ENCODE data around the gene IL1B. TPM values are rescaled to one million over a fixed set of nuclear protein-coding genes. Genes with fewer than 3 reads are reported as not detected.

The IL1B gene
- total RNA-seq, 2 experiments from 2014 or later, result not detected

GRCh38 chr2:112829101-112829960 lies 7.2 kb downstream of the IL1B start:
- no peak for TF ChIP-seq CTCF (conservative IDR thresholded peaks at IDR 0.05; ENCODE audit: low read length)
- no peak for TF ChIP-seq EZH2phosphoT487 (IDR thresholded peaks at IDR 0.05; ENCODE audit: borderline replicate concordance, low read depth, low read length)
- H3K4me2 ChIP-seq (ENCODE audit: low read length), result no peak overlapping the region
- no TSS peak for BruUV-seq (replicated peaks)
- no peaks in the 10 kb centered on the region for H3K9me2 ChIP-seq (ENCODE audit: insufficient read depth, low read length)
- POLR2A ChIA-PET, result no interaction called here
- intact Hi-C loops (cut with micrococcal nuclease; ENCODE audit: unreplicated experiment), result no loop called here
- DNase-seq (ENCODE audit: low spot score), result no peak
- no peak overlapping the region for H3K4me3 ChIP-seq (ENCODE audit: low read depth, low read length, poor library complexity, severe bottlenecking)
- H4K20me1 ChIP-seq (ENCODE audit: insufficient read depth, low read length), result no peaks in the 10 kb centered on the region
- H3K27ac ChIP-seq (ENCODE audit: low read depth, low read length, poor library complexity, severe bottlenecking), result no peak overlapping the region
- H3K9me3 ChIP-seq (ENCODE audit: low read length), result no peaks in the 10 kb centered on the region
- H3K4me1 ChIP-seq (ENCODE audit: insufficient read depth, low read length, poor library complexity, severe bottlenecking), result no peaks in the 10 kb centered on the region
- CTCF ChIA-PET (ENCODE audit: unreplicated experiment), result no interaction called here
- H2AFZ ChIP-seq (ENCODE audit: low read length), result no peak overlapping the region
- H3K79me2 ChIP-seq (ENCODE audit: insufficient read depth, low read depth, low read length), result no peaks in the 10 kb centered on the region
- H3K36me3 ChIP-seq (ENCODE audit: insufficient read depth, low read length), result no peaks in the 10 kb centered on the region

GRCh38 chr2:112828251-112828691 lies 8.3 kb downstream of the IL1B start:
- no peak overlapping the region for H3K4me2 ChIP-seq (ENCODE audit: low read length)
- no peaks in the 10 kb centered on the region for H3K79me2 ChIP-seq (ENCODE audit: insufficient read depth, low read depth, low read length)
- BruUV-seq (replicated peaks), result no TSS peak
- H3K27ac ChIP-seq (ENCODE audit: low read depth, low read length, poor library complexity, severe bottlenecking), result no peak overlapping the region
- H4K20me1 ChIP-seq (ENCODE audit: insufficient read depth, low read length), result no peaks in the 10 kb centered on the region
- H2AFZ ChIP-seq (ENCODE audit: low read length), result no peak overlapping the region
- DNase-seq (ENCODE audit: low spot score), result no peak
- H3K4me1 ChIP-seq (ENCODE audit: insufficient read depth, low read length, poor library complexity, severe bottlenecking), result no peaks in the 10 kb centered on the region
- CTCF ChIA-PET (ENCODE audit: unreplicated experiment), result no interaction called here
- H3K4me3 ChIP-seq (ENCODE audit: low read depth, low read length, poor library complexity, severe bottlenecking), result no peak overlapping the region
- TF ChIP-seq CTCF (conservative IDR thresholded peaks at IDR 0.05; ENCODE audit: low read length) (no peak), EZH2phosphoT487 (IDR thresholded peaks at IDR 0.05; ENCODE audit: borderline replicate concordance, low read depth, low read length) (no peak)
- no peaks in the 10 kb centered on the region for H3K9me2 ChIP-seq (ENCODE audit: insufficient read depth, low read length)
- H3K9me3 ChIP-seq (ENCODE audit: low read length), result no peaks in the 10 kb centered on the region
- H3K36me3 ChIP-seq (ENCODE audit: insufficient read depth, low read length), result no peaks in the 10 kb centered on the region
- intact Hi-C loops (cut with micrococcal nuclease; ENCODE audit: unreplicated experiment), result no loop called here
- POLR2A ChIA-PET, result no interaction called here

GRCh38 chr2:112827604-112828185 lies 8.9 kb downstream of the IL1B start:
- H3K4me3 ChIP-seq (ENCODE audit: low read depth, low read length, poor library complexity, severe bottlenecking), result no peak overlapping the region
- H3K9me2 ChIP-seq (ENCODE audit: insufficient read depth, low read length), result no peaks in the 10 kb centered on the region
- intact Hi-C loops (cut with micrococcal nuclease; ENCODE audit: unreplicated experiment), result no loop called here
- ChIA-PET POLR2A (no interaction called here), CTCF (ENCODE audit: unreplicated experiment) (no interaction called here)
- no peaks in the 10 kb centered on the region for H3K9me3 ChIP-seq (ENCODE audit: low read length)
- no peak for DNase-seq (ENCODE audit: low spot score)
- H2AFZ ChIP-seq (ENCODE audit: low read length), result no peak overlapping the region
- H3K36me3 ChIP-seq (ENCODE audit: insufficient read depth, low read length), result no peaks in the 10 kb centered on the region
- no peaks in the 10 kb centered on the region for H3K4me1 ChIP-seq (ENCODE audit: insufficient read depth, low read length, poor library complexity, severe bottlenecking)
- no TSS peak for BruUV-seq (replicated peaks)
- no peaks in the 10 kb centered on the region for H3K79me2 ChIP-seq (ENCODE audit: insufficient read depth, low read depth, low read length)
- TF ChIP-seq EZH2phosphoT487 (IDR thresholded peaks at IDR 0.05; ENCODE audit: borderline replicate concordance, low read depth, low read length), result no peak
- no peak for TF ChIP-seq CTCF (conservative IDR thresholded peaks at IDR 0.05; ENCODE audit: low read length)
- no peak overlapping the region for H3K27ac ChIP-seq (ENCODE audit: low read depth, low read length, poor library complexity, severe bottlenecking)
- H3K4me2 ChIP-seq (ENCODE audit: low read length), result no peak overlapping the region
- H4K20me1 ChIP-seq (ENCODE audit: insufficient read depth, low read length), result no peaks in the 10 kb centered on the region
